GM18867 (cell line): ENCODE measurements around the gene CHAMP1.
"Not testable (repeated sequence)": the region's sequence is repeated elsewhere in the genome, so short reads cannot be mapped to it uniquely, and the experiment has no call there.

ENCODE experiments used
- ATAC-seq: cut with Tn5 transposase; IDR thresholded peaks from one replicate; pipeline ENCODE4 v1.9.1; 2021; ENCODE audit warnings: mild to moderate bottlenecking, moderate library complexity; ENCODE audit not compliant: unreplicated experiment

CHAMP1 gene

DNA sequence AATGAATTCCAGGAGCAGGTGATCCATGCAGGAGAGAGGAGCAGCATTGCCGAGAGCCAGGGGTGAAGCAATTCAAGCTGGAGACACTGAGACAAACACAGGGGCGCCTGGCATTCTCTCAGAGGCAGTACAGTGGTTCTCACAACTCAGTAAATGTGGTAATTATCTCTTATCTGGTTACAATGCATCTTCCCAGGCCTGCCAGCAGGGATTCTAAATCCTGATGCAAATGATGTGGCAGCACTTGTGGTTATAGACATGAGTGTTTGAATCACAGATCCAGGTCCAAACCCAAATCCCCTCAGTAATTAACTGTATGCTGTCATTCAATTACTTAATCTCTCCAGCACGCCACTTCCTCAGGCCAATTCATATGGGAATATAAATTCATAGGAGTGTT is 19.6 kb downstream of the CHAMP1 start:
- ATAC-seq = not testable (repeated sequence)

- ATAC-seq = no peak
These were observed 20.2 kb downstream of the CHAMP1 start for GRCh38 chr13:114334305-114335053.

DNA sequence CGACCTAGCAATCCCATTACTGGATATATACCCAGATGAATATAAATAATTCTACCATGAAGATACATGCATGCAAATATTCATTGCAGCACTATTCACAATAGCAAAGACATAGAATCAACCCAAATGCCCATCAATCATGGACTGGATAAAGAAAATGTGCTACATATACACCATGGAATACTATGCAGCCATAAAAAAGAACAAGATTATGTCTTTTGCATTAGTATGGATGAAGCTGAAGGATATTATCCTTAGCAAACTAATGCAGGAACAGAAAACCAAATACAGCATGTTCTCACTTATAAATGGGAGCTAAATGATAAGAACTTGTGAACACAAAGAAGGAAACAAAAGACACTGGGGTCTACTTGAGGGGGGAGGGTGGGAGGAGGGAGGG is 22.2 kb downstream of the CHAMP1 start:
- ATAC-seq = not testable (repeated sequence)

DNA sequence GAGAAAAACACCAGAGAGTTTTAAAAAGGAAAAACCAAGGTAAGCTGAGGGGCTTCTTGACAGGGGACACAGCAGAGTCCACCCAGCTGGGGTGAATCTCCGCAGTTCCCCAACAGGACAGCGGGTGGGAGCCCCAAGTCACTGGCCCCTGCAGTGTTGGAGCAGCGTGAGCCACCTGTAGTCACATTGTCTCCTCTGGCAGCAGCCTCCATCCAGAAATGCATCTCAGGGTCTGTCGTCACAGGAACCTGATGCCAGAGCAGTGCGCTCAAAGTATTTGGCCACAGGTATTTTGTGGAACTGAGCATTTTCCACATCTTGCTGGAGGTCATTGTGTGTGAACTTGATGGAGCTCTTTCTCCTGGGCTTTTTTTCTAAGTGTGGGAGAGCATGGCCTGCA is 24.7 kb downstream of the CHAMP1 start:
- ATAC-seq = no peak

- ATAC-seq = peak; percentile 67
These were observed 25.7 kb downstream of the CHAMP1 start for GRCh38 chr13:114339857-114340534.

- no peak for ATAC-seq
These were observed 26.9 kb downstream of the CHAMP1 start for GRCh38 chr13:114341003-114341777.

GRCh38 chr13:114347256-114347655 is 33.0 kb downstream of the CHAMP1 start:
- not testable (repeated sequence) for ATAC-seq

- not testable (repeated sequence) for ATAC-seq
These were observed 38.5 kb downstream of the CHAMP1 start for GRCh38 chr13:114352763-114353162.

- ATAC-seq = not testable (repeated sequence)
These were observed 39.1 kb downstream of the CHAMP1 start for GRCh38 chr13:114353382-114353781.
